ENCODE results near the gene AKIRIN1. TPM values are rescaled to one million over a fixed set of nuclear protein-coding genes. Genes with fewer than 3 reads are reported as not detected.

AKIRIN1 gene
- total and polyA plus RNA-seq, 8 donors, result 43.4 to 79.5 (median 67.2) TPM

Other genes starting within 250 kb of the AKIRIN1 start
- gene RRAGC, start 131.5 kb upstream of the AKIRIN1 start, total RNA-seq, result 10 to 100 TPM; 31.7 to 40.0 TPM
- 10 to 100 TPM; 24.8 to 34.5 (median 30.8) TPM for gene RRAGC, start 131.5 kb upstream of the AKIRIN1 start, polyA plus RNA-seq (ENCODE audit: insufficient read length in 6 of 6)
- gene MYCBP, start 117.9 kb upstream of the AKIRIN1 start, total RNA-seq, result 10 to 100 TPM; 16.1 to 22.4 TPM
- 10 to 100 TPM; 20.6 to 29.7 (median 23.8) TPM for gene MYCBP, start 117.9 kb upstream of the AKIRIN1 start, polyA plus RNA-seq (ENCODE audit: insufficient read length in 6 of 6)
- under 1 TPM in 1 of 2 donors, not detected in 1; 0.15 TPM for gene GJA9, start 109.7 kb upstream of the AKIRIN1 start, total RNA-seq
- under 1 TPM; 0.26 to 0.81 (median 0.41) TPM for gene GJA9, start 109.7 kb upstream of the AKIRIN1 start, polyA plus RNA-seq (ENCODE audit: insufficient read length in 6 of 6)
- 1 to 10 TPM; 1.0 to 2.7 TPM for gene RHBDL2, start 49.4 kb upstream of the AKIRIN1 start, total RNA-seq
- gene RHBDL2, start 49.4 kb upstream of the AKIRIN1 start, polyA plus RNA-seq (ENCODE audit: insufficient read length in 6 of 6), result 1 to 10 TPM; 1.3 to 2.2 (median 2.0) TPM
- gene NDUFS5, start 35.1 kb downstream of the AKIRIN1 start, total RNA-seq, result 100 to 1,000 TPM; 104 to 166 TPM
- gene NDUFS5, start 35.1 kb downstream of the AKIRIN1 start, polyA plus RNA-seq (ENCODE audit: insufficient read length in 6 of 6), result 100 to 1,000 TPM; 175 to 292 (median 238) TPM
- 100 to 1,000 TPM; 358 to 385 TPM for gene MACF1, start 213.4 kb downstream of the AKIRIN1 start, total RNA-seq
- gene MACF1, start 213.4 kb downstream of the AKIRIN1 start, polyA plus RNA-seq (ENCODE audit: insufficient read length in 6 of 6), result 100 to 1,000 TPM; 411 to 484 (median 446) TPM